GM19240 (cell line): Measurements from ENCODE around the gene IL11.
"Not testable (repeated sequence)": the region's sequence is repeated elsewhere in the genome, so short reads cannot be mapped to it uniquely, and the experiment has no call there.

Source experiments
- DNase-seq: peaks from one replicate; pipeline ENCODE4 v3.0.0; 2011; ENCODE audit warnings: low spot score; ENCODE audit not compliant: insufficient read length

Gene IL11

GRCh38 chr19:55370305-55370988, at the start of gene IL11:
TSS of gene IL11 (minus strand) at chr19:55370463. CDS start at chr19:55370310, 153 bp downstream.
- no peak for DNase-seq

- DNase-seq, result no peak
Measured at GRCh38 chr19:55419624-55420236, 49.5 kb upstream of the IL11 start.

GRCh38 chr19:55419103-55419502, 48.8 kb upstream of the IL11 start:
- no peak for DNase-seq

- no peak for DNase-seq
Measured at GRCh38 chr19:55418185-55418584, 47.9 kb upstream of the IL11 start.

- no peak for DNase-seq
Measured at GRCh38 chr19:55410168-55410567, 39.9 kb upstream of the IL11 start.

- DNase-seq, result not testable (repeated sequence)
Measured at GRCh38 chr19:55409179-55409578, 38.9 kb upstream of the IL11 start.

GRCh38 chr19:55408533-55408872, 38.2 kb upstream of the IL11 start:
- DNase-seq, result no peak

- peak; percentile 99 for DNase-seq
Measured at GRCh38 chr19:55407800-55408532, 37.7 kb upstream of the IL11 start.

- not testable (repeated sequence) for DNase-seq
Measured at GRCh38 chr19:55407550-55407799, 37.2 kb upstream of the IL11 start, which contains the start of gene UBE2S. TSS of gene UBE2S (minus strand) at chr19:55407788. CDS start at chr19:55407589, 199 bp downstream.

GRCh38 chr19:55406826-55407549, 36.7 kb upstream of the IL11 start:
- DNase-seq, result no peak

GRCh38 chr19:55406091-55406825, 36.0 kb upstream of the IL11 start:
- DNase-seq, result no peak

GRCh38 chr19:55405638-55406037, 35.4 kb upstream of the IL11 start:
- DNase-seq, result no peak

GRCh38 chr19:55402509-55402908, 32.2 kb upstream of the IL11 start:
- DNase-seq, result no peak

GRCh38 chr19:55401390-55401789, 31.1 kb upstream of the IL11 start:
- DNase-seq, result not testable (repeated sequence)

GRCh38 chr19:55400281-55401087, 30.2 kb upstream of the IL11 start:
- no peak for DNase-seq

- DNase-seq, result no peak
Measured at GRCh38 chr19:55398200-55398925, 28.1 kb upstream of the IL11 start.

- DNase-seq, result no peak
Measured at GRCh38 chr19:55392820-55393761, 22.8 kb upstream of the IL11 start.

- DNase-seq, result no peak
Measured at GRCh38 chr19:55391702-55392615, 21.7 kb upstream of the IL11 start.
